SK-N-SH treated with all-trans-retinoic acid at 6 μM for 48 hours (cell line): ENCODE data around the gene PALS2.

ENCODE experiments used
- ATAC-seq: fragments of 200-7000 bp; cut with Tn5 transposase; 3 replicates; pipeline ENCODE4 v1.9.1; 2020; ENCODE audit warnings: mild to moderate bottlenecking, moderate library complexity
- ARNTL ChIP-seq: fragments of 450-650 bp; formaldehyde crosslinking; IDR thresholded peaks from 2 replicates; pipeline ENCODE4 v1.5.0; 2020; ENCODE audit warnings: low read depth, mild to moderate bottlenecking, moderate library complexity, borderline replicate concordance
- CREB5 ChIP-seq: fragments of 250-450 bp; sonication (Bioruptor Pico); IDR thresholded peaks from 2 replicates; pipeline ENCODE4 v1.5.1; 2020; ENCODE audit warnings: low read depth, mild to moderate bottlenecking, moderate library complexity
- CSDC2 ChIP-seq: fragments of 250-450 bp; sonication (Bioruptor Pico); IDR thresholded peaks from 2 replicates; pipeline ENCODE4 v1.5.0; 2020; ENCODE audit warnings: mild to moderate bottlenecking, moderate library complexity
- CSRNP3 ChIP-seq: fragments of 250-450 bp; sonication (Bioruptor Pico); IDR thresholded peaks from 2 replicates; pipeline ENCODE4 v1.5.1; 2021; ENCODE audit warnings: mild to moderate bottlenecking, moderate library complexity
- ESRRG ChIP-seq: fragments of 250-450 bp; sonication (Bioruptor Pico); IDR thresholded peaks from 2 replicates; pipeline ENCODE4 v1.6.1; 2021; ENCODE audit warnings: mild to moderate bottlenecking
- GLIS3 ChIP-seq: fragments of 250-450 bp; sonication (Bioruptor Pico); IDR thresholded peaks from 2 replicates; pipeline ENCODE4 v1.5.0; 2020; ENCODE audit warnings: mild to moderate bottlenecking, moderate library complexity
- ISL1 ChIP-seq: fragments of 250-450 bp; sonication (Bioruptor Pico); IDR thresholded peaks from 2 replicates; pipeline ENCODE4 v2.1.2; 2022; ENCODE audit warnings: mild to moderate bottlenecking, moderate library complexity
- OSR1 ChIP-seq: fragments of 250-450 bp; sonication (Bioruptor Pico); IDR thresholded peaks from 2 replicates; pipeline ENCODE4 v1.8.0; 2022; ENCODE audit warnings: moderate library complexity, mild to moderate bottlenecking, inconsistent platforms
- PATZ1 ChIP-seq: fragments of 250-450 bp; sonication (Bioruptor Pico); IDR thresholded peaks from 2 replicates; pipeline ENCODE4 v1.8.0; 2020; ENCODE audit warnings: mild to moderate bottlenecking, moderate library complexity, borderline replicate concordance
- POU6F1 ChIP-seq: fragments of 250-450 bp; sonication (Bioruptor Pico); IDR thresholded peaks from 2 replicates; pipeline ENCODE4 v1.8.0; 2021; ENCODE audit warnings: low read depth, mild to moderate bottlenecking, moderate library complexity, borderline replicate concordance
- PPARA ChIP-seq: fragments of 250-450 bp; sonication (Bioruptor Pico); IDR thresholded peaks from 2 replicates; pipeline ENCODE4 v1.5.0; 2020; ENCODE audit warnings: mild to moderate bottlenecking, borderline replicate concordance
- RARB ChIP-seq: fragments of 250-450 bp; sonication (Bioruptor Pico); IDR thresholded peaks from 2 replicates; pipeline ENCODE4 v1.8.0; 2021; ENCODE audit warnings: mild to moderate bottlenecking, moderate library complexity
- SNAI2 ChIP-seq: fragments of 250-450 bp; sonication (Bioruptor Pico); IDR thresholded peaks from 2 replicates; pipeline ENCODE4 v1.5.0; 2020; ENCODE audit warnings: mild to moderate bottlenecking, moderate library complexity
- TCF4 ChIP-seq: fragments of 250-450 bp; sonication (Bioruptor Pico); IDR thresholded peaks from 2 replicates; pipeline ENCODE4 v1.8.0; 2021; ENCODE audit warnings: mild to moderate bottlenecking, moderate library complexity, borderline replicate concordance
- TOX ChIP-seq: fragments of 250-450 bp; sonication (Bioruptor Pico); IDR thresholded peaks from 2 replicates; pipeline ENCODE4 v1.8.0; 2021; ENCODE audit warnings: mild to moderate bottlenecking, moderate library complexity, borderline replicate concordance
- TSHZ2 ChIP-seq: fragments of 250-450 bp; sonication (Bioruptor Pico); IDR thresholded peaks from 2 replicates; pipeline ENCODE4 v1.5.0; 2020; ENCODE audit warnings: mild to moderate bottlenecking, moderate library complexity
- ZC3H10 ChIP-seq: fragments of 250-450 bp; sonication (Bioruptor Pico); IDR thresholded peaks from 2 replicates; pipeline ENCODE4 v1.5.1; 2021; ENCODE audit warnings: mild to moderate bottlenecking, moderate library complexity
- ZFP3 ChIP-seq: fragments of 250-450 bp; sonication (Bioruptor Pico); IDR thresholded peaks from 2 replicates; pipeline ENCODE4 v1.5.0; 2020; ENCODE audit warnings: mild to moderate bottlenecking, moderate library complexity
- ZFP30 ChIP-seq: fragments of 450-650 bp; formaldehyde crosslinking; IDR thresholded peaks from 2 replicates; pipeline ENCODE4 v1.5.0; 2022; ENCODE audit warnings: mild to moderate bottlenecking, moderate library complexity
- ZNF565 ChIP-seq: fragments of 450-650 bp; formaldehyde crosslinking; conservative IDR thresholded peaks from 2 replicates; pipeline ENCODE4 v1.5.0; 2020; ENCODE audit warnings: low read depth, mild to moderate bottlenecking, moderate library complexity
- ZNF70 ChIP-seq: fragments of 450-650 bp; formaldehyde crosslinking; IDR thresholded peaks from 2 replicates; pipeline ENCODE4 v1.5.0; 2020; ENCODE audit warnings: mild to moderate bottlenecking, moderate library complexity
- ZNF8 ChIP-seq: fragments of 450-650 bp; formaldehyde crosslinking; IDR thresholded peaks from 2 replicates; pipeline ENCODE4 v1.5.0; 2020; ENCODE audit warnings: mild to moderate bottlenecking, moderate library complexity

PALS2 gene

GRCh38 chr7:24555184-24555583 lies 18.1 kb upstream of the PALS2 start (continued):
- TF ChIP-seq ISL1 (CRISPR knock-in tag): no peak
- no peak for TF ChIP-seq CSDC2 (CRISPR knock-in tag)
- TF ChIP-seq PPARA: no peak
- no peak for TF ChIP-seq TCF4
- TF ChIP-seq SNAI2: no peak
- TF ChIP-seq ESRRG (CRISPR knock-in tag): no peak
- TF ChIP-seq TOX: no peak
- no peak for TF ChIP-seq OSR1 (CRISPR knock-in tag)
- TF ChIP-seq, all 23 proteins: peak for 0

- TF ChIP-seq ZNF565 (CRISPR knock-in tag): no peak
- no peak for TF ChIP-seq ZFP30 (CRISPR knock-in tag)
- no peak for TF ChIP-seq TCF4
- TF ChIP-seq ZNF70 (CRISPR knock-in tag): no peak
- no peak for TF ChIP-seq POU6F1 (CRISPR knock-in tag)
- no peak for TF ChIP-seq GLIS3 (CRISPR knock-in tag)
- TF ChIP-seq CSDC2 (CRISPR knock-in tag): no peak
- ATAC-seq: no peak
Observed at GRCh38 chr7:24555719-24556118, 17.5 kb upstream of the PALS2 start.

GRCh38 chr7:24560772-24561171 lies 12.5 kb upstream of the PALS2 start:
- TF ChIP-seq ESRRG (CRISPR knock-in tag) (no peak), GLIS3 (CRISPR knock-in tag) (no peak), TCF4 (no peak), ZFP30 (CRISPR knock-in tag) (no peak), CSRNP3 (CRISPR knock-in tag) (no peak), ZNF8 (no peak), ZNF70 (CRISPR knock-in tag) (no peak), ZFP3 (no peak), OSR1 (CRISPR knock-in tag) (no peak), ZNF565 (CRISPR knock-in tag) (no peak), ZC3H10 (no peak), CREB5 (CRISPR knock-in tag) (no peak), ISL1 (CRISPR knock-in tag) (no peak), TOX (no peak), ARNTL (CRISPR knock-in tag) (no peak), SNAI2 (no peak), RARB (CRISPR knock-in tag) (no peak), TSHZ2 (no peak), CSDC2 (CRISPR knock-in tag) (no peak)
- no peak for ATAC-seq

GRCh38 chr7:24566274-24566673 lies 7.0 kb upstream of the PALS2 start:
- no peak for ATAC-seq
- TF ChIP-seq PATZ1 (CRISPR knock-in tag) (no peak), ZFP3 (no peak), POU6F1 (CRISPR knock-in tag) (no peak), PPARA (no peak), ESRRG (CRISPR knock-in tag) (no peak), ZNF565 (CRISPR knock-in tag) (no peak), TSHZ2 (no peak)
